Body of pancreas (tissue), 4 donors: ENCODE data around the gene PLCB1. TPM values are rescaled to one million over a fixed set of nuclear protein-coding genes. Genes with fewer than 3 reads are reported as not detected.

Experiments
- ATAC-seq: fragments of 150-250 bp; one replicate; pipeline ENCODE4 v1.9.1; 2016
- DNase-seq, 4 donors: peaks; one replicate each; pipeline ENCODE4 v3.0.0-alpha.2; 2019
- H3K27ac ChIP-seq, 4 donors: fragments of 200-600 bp; sonication (generic); 1 replicate in 3 of 4; 2 replicates in 1 of 4; pipeline versions ENCODE4 v1.5.1 to v1.6.1; 2016 to 2019; ENCODE audit warnings: mild to moderate bottlenecking in 1 of 4, mixed read lengths in 1 of 4, moderate library complexity in 1 of 4
- H3K27me3 ChIP-seq, 2 donors: fragments of 200-600 bp; sonication (generic); one replicate each; pipeline ENCODE4 v1.6.0; 2016; ENCODE audit warnings: mild to moderate bottlenecking in 1 of 2
- H3K36me3 ChIP-seq, 2 donors: fragments of 200-600 bp; sonication (generic); replicated peaks in 1 of 2; 2 replicates each; pipeline ENCODE4 v1.5.1; 2016; ENCODE audit warnings: low read depth in 2 of 2; ENCODE audit not compliant: insufficient read depth in 1 of 2
- H3K4me1 ChIP-seq: fragments of 200-600 bp; sonication (generic); one replicate; pipeline ENCODE4 v1.6.0; 2016
- H3K4me3 ChIP-seq, 2 donors: fragments of 200-600 bp; sonication (generic); 1 replicate in 1 of 2; 2 replicates in 1 of 2; pipeline ENCODE4 v1.5.1; 2016 to 2019
- H3K9me3 ChIP-seq, 3 donors: fragments of 200-600 bp; sonication (generic); 1 replicate in 2 of 3; 2 replicates in 1 of 3; pipeline ENCODE4 v1.5.1; 2016
- CTCF ChIP-seq, 7 experiments: fragments of 450-650 bp in 4 of 7; fragments of 200-600 bp in 3 of 7; sonication (generic) in 3 of 7; IDR thresholded peaks; one replicate each; pipeline ENCODE4 v1.5.1; 2016 to 2019; ENCODE audit warnings: antibody characterized with exemption in 7 of 7
- POLR2A ChIP-seq, 3 donors: fragments of 450-650 bp; IDR thresholded peaks; one replicate each; pipeline ENCODE4 v1.6.1; 2016; ENCODE audit warnings: antibody characterized with exemption in 3 of 3, mild to moderate bottlenecking in 2 of 3
- WGBS, 2 donors: methylation state at CpG; one replicate each; pipeline ENCODE4 v1.1.5; 2017; 5-methylcytosine and 5-hydroxymethylcytosine counted together
- intact Hi-C: fragments of 100-400 bp; cut with DNase I; formaldehyde crosslinking; loops from one replicate; pipeline ENCODE4 v1.15.1; 2023
- total RNA-seq, 2 donors: library from RNA; depleted of rRNA; stranded (reverse); fragments of >200 nt; gene quantifications; one replicate each; pipeline ENCODE4 v1.1.0, GENCODE V29; 2016

Gene PLCB1
- total RNA-seq, 2 donors from 2014 or later, result 32.9 to 46.1 TPM

- intact Hi-C loops, result no loop called here
- ATAC-seq (no peak), DNase-seq (peak in 1 of 4 donors; percentile 19)
- TF ChIP-seq CTCF (IDR thresholded peaks at IDR 0.05), result no peak
- TF ChIP-seq POLR2A (IDR thresholded peaks at IDR 0.05), result no peak
- no peaks in the 10 kb centered on the region for H3K27me3 ChIP-seq
- WGBS, 2 donors, result 31 to 47% methylated on average over 2 of the region's 2 CpGs
- no peak overlapping the region for H3K4me3 ChIP-seq
- H3K4me1 ChIP-seq, result no peaks in the 10 kb centered on the region
- no peaks in the 10 kb centered on the region for H3K36me3 ChIP-seq
- no peaks in the 10 kb centered on the region for H3K9me3 ChIP-seq
- H3K27ac ChIP-seq, result no peak overlapping the region
Observed at GRCh38 chr20:8421981-8422380, 289.9 kb downstream of the PLCB1 start.

- no peaks in the 10 kb centered on the region for H3K4me1 ChIP-seq
Observed at GRCh38 chr20:8423482-8423881, 291.4 kb downstream of the PLCB1 start.

GRCh38 chr20:8424010-8424409 lies 291.9 kb downstream of the PLCB1 start:
- Histone ChIP-seq H3K36me3 (no peaks in the 10 kb centered on the region), H3K4me1 (no peaks in the 10 kb centered on the region), H3K9me3 (no peaks in the 10 kb centered on the region), H3K4me3 (no peak overlapping the region), H3K27me3 (no peaks in the 10 kb centered on the region), H3K27ac (no peak overlapping the region)
- intact Hi-C loops, result no loop called here
- no peak for TF ChIP-seq POLR2A (IDR thresholded peaks at IDR 0.05)
- TF ChIP-seq CTCF (IDR thresholded peaks at IDR 0.05), result no peak
- WGBS, 2 donors, result 68 to 80% methylated on average over 2 of the region's 2 CpGs
- no peak for DNase-seq
- no peak for ATAC-seq

More at GRCh38 chr20:8423482-8423881, 291.4 kb downstream of the PLCB1 start:
- no peaks in the 10 kb centered on the region for H3K27me3 ChIP-seq
- WGBS, 2 donors, result 80 to 84% methylated on average over 2 of the region's 2 CpGs
- H3K4me3 ChIP-seq, result no peak overlapping the region
- no peak overlapping the region for H3K27ac ChIP-seq
- intact Hi-C loops, result no loop called here
- TF ChIP-seq POLR2A (IDR thresholded peaks at IDR 0.05) (no peak), CTCF (IDR thresholded peaks at IDR 0.05) (no peak)
- ATAC-seq (no peak), DNase-seq (no peak)
- H3K9me3 ChIP-seq, result no peaks in the 10 kb centered on the region
- no peaks in the 10 kb centered on the region for H3K36me3 ChIP-seq

GRCh38 chr20:8425016-8425415 lies 292.9 kb downstream of the PLCB1 start:
- intact Hi-C loops, result no loop called here
- Histone ChIP-seq H3K27ac (no peak overlapping the region), H3K4me3 (no peak overlapping the region), H3K9me3 (no peaks in the 10 kb centered on the region), H3K36me3 (no peaks in the 10 kb centered on the region), H3K4me1 (no peaks in the 10 kb centered on the region), H3K27me3 (no peaks in the 10 kb centered on the region)
- TF ChIP-seq CTCF (IDR thresholded peaks at IDR 0.05) (no peak), POLR2A (IDR thresholded peaks at IDR 0.05) (no peak)
- 71 to 80% methylated on average over 4 of the region's 4 CpGs for WGBS, 2 donors
- no peak for DNase-seq
- no peak for ATAC-seq

GRCh38 chr20:8425802-8426201 lies 293.7 kb downstream of the PLCB1 start:
- no peak for DNase-seq
- Histone ChIP-seq H3K27ac (no peak overlapping the region), H3K27me3 (no peaks in the 10 kb centered on the region), H3K4me1 (no peaks in the 10 kb centered on the region), H3K4me3 (no peak overlapping the region), H3K9me3 (no peaks in the 10 kb centered on the region), H3K36me3 (no peaks in the 10 kb centered on the region)
- TF ChIP-seq CTCF (IDR thresholded peaks at IDR 0.05) (no peak), POLR2A (IDR thresholded peaks at IDR 0.05) (no peak)
- intact Hi-C loops, result no loop called here
- 84 to 96% methylated on average over 4 of the region's 4 CpGs for WGBS, 2 donors
- no peak for ATAC-seq
